Activated CD4-positive, alpha-beta T cell treated with anti-CD3 and anti-CD28 coated beads for 4 hours (primary cell): ENCODE results near the gene ANAPC5.
"Not testable (repeated sequence)": the region's sequence is repeated elsewhere in the genome, so short reads cannot be mapped to it uniquely, and the experiment has no call there.

ENCODE experiments used
- DNase-seq, 2 donors: peaks; one replicate each; pipeline ENCODE4 v3.0.0-alpha.2; 2020

The ANAPC5 gene

DNA sequence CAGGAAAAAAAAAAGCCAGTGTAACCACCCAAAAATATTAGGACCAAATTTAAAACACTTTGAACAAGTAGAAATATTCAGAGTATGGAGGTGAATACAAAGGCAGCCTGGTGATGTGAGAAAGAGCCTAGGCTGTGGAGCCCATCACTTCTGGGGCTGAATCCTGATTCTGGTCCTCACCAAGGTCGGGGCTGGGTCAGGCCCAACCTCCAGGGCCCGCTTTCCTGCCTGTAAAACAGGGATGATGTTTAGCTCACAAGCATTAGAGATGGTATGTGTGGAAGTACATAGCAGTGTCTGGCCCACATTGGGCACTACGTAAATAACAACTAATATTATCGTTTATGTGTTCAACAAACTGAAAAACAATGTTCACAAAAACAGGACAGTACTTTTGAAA, 47.9 kb downstream of the ANAPC5 start:
- DNase-seq: no peak

DNA sequence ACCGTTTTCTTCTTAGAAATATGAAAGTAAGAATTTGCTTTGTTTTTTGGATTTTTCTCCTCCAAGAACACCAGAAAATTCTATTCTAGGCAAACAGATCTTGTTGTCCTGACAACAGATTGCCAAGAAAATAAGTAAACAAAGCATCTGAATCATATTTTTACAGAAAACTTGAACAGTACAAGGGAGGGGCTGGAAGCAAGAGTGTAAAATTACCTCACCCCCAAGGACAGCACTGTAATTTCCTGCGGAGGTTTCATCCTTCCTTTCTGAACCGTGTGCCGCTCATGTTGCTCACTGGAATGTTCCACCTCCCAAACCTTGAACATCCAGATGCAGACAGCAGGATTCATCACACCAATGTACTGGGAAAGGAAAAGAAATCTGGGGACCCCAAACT, 50.3 kb downstream of the ANAPC5 start:
- no peak for DNase-seq

DNA sequence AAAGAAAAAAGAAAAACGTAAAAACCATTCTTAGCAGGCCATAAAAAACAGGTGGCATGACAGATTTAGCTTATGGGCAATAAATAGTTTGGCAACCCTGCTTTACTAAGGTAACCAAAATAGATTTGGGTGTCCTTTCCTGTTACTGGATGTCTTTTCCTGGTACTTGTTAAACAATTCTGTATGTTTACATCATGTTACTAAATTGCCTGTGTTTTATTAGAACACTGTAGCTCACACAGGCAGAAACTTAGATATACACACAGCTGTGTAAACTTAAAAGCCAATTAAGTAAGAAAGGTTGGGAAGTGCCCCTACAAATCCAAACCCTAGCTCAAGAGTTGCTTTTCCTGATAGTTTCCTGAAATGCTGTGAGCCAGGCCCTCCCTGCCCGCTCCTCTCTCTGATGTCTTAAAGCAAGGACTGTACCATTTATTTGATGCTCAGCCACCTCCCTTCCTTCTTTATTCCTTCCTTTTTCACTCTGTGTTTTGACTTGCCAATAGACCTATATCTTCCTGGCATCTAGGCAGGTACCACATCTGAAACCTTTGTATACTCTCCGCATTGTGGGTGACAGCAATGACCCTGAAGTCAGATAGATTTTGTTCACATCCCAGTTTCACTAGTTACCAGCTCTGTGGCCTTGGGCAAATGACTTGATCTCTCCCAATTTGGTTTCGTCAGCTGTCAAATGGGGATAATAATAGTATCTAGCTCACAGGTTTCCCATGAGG, 52.0 kb downstream of the ANAPC5 start:
- no peak for DNase-seq

DNA sequence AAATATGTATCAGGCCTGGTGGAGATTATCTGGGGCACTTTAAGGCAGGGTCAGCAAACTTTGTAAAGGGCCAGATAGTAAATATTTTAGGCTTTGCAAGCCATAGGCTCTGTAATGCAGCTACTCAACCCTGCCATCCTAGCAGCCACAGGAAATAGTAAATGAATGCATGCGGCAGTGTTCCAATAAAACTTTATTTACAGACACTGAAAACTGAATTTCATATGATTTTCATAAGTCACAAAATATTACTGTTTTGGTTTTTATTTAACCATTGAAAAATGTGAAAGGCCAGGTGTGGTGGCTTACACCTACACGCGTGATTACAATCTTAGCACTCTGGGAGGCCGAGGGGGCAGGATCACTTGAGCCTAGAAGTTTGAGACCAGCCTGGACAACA, 52.5 kb downstream of the ANAPC5 start:
- DNase-seq: no peak

DNA sequence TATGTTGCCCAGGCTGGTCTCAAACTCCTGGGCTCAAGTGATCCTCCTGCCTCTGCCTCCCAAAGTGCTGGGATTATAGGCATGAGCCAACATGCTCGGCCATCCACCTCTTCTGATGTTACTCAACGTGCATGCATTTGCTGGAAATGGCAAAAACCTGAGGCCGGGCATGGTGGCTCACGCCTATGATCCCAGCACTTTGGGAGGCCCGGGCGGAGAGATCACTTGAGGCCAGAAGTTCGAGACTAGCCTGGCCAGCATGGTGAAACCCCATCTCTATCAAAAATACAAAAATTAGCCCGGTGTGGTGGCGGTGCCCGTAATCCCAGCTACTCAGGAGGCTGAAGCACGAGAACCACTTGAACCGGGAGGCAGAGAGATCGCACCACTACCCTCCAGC, 53.8 kb downstream of the ANAPC5 start:
- DNase-seq: not testable (repeated sequence)

DNA sequence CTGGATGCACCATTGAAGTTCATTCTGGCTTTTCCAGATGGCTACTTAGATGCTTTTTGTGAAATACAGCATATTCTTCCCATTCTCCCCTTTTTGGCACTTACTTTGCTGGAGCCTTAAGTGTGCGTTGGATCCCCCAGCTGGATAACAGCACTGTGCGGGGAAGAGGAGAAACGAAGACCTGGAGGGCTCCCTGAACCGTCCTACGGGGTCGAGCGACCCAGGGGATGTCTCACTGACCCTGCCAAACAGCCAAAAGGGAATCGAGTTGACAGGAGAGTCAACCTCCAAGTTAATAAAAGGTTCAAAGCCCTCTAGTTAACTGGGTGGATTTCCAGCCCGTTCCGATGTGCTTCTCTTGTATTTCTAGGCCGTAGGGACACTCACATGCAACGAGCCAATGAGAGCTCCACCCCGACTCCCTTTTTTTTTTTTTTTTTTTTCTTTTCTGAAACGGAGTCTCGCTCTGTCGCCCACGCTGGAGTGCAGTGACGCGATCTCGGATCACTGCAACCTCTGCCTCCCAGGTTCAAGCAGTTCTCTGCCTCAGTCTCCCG, 54.7 kb downstream of the ANAPC5 start:
- DNase-seq: peak; percentile 54 to 61

DNA sequence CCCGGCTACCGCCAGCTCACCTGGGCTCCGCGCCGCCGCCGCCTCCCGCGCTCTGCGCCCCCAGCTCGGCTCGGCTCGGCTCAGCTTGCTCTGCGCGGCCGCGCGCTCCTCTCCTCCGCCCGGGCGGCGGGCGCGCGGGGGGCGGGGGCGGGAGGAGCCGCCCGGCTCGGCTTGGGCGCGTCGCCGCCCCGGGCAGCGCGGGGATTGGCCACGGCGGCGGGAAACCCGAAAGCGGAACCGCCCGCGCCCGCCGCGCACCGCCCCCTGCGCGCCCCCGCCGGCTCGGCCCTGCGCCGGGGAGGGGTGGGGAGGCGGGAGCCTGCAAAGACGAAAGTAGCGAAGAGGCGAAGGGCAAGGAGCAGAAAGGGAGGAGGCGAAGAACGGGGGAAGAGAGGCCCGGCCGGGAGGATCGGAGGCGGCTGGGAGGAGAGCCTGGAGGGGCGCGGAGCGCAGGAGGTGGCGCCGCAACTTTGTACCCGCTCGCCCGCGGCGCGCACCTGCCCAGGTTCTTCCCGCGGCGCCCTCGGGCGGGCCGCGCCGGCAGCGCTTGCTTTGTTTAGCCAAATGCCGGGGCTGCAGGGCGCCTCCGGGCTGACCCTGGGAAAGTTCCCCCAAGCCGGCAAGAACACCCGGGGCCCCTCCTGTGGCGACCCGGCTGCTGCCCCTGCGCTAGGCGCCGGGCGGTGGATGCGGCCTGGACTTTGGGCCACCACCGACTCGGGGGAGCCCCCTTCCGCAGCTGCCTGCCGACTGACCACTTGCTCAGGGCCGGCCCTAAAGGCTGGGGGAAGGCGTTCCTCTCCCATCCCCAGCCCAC, 55.4 kb downstream of the ANAPC5 start, which contains the start of gene CAMKK2:
Gene CAMKK2, minus strand, starts transcription at position 92 of the 817 bp plus-strand sequence. CDS start 22,183 bp downstream, outside the sequence.
- DNase-seq: peak; percentile 86 to 87

DNA sequence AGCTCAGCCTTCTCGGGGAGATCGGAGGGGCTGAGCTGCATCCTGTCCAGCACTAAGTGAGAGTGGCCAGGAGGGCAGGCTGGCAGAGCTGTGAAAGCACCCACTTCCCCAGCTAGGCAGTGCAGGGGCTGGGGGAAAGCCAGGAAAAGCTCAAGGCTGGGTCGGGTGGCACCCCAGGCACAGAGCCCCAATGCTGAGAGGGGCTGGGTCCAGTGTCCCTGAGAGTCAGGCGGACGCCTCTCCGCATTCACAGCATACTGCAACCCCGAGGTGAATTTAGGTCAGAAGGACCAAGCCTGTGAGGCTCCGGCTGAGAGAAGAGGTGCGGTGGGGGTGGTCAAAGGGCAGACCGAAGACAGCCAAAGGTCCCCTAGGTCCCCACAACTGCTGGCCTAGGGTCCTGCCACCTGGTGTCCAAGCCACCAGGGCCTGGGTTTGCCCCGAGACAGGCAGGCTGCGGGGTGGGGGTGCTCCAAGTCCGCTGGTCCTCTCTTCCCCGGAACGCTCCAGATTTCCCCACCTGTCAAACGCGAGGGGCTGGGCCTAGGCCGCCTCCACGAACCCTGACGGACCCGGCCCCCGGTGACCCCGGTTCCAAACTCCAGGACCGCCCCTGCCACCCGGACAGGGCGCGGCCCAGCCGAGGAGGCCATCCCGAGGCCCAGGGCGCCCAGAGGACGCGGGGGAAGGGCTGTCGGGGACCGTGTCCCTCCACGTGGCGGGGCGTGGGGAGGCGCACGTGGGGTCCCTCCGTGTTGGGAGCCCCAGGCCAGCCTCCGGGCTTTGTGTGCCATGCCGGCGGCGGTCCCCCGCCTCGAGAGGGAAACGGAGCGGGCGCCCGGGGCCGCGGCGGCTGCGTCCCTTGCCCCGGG, 56.2 kb downstream of the ANAPC5 start:
- DNase-seq: peak; percentile 14 to 62

DNA sequence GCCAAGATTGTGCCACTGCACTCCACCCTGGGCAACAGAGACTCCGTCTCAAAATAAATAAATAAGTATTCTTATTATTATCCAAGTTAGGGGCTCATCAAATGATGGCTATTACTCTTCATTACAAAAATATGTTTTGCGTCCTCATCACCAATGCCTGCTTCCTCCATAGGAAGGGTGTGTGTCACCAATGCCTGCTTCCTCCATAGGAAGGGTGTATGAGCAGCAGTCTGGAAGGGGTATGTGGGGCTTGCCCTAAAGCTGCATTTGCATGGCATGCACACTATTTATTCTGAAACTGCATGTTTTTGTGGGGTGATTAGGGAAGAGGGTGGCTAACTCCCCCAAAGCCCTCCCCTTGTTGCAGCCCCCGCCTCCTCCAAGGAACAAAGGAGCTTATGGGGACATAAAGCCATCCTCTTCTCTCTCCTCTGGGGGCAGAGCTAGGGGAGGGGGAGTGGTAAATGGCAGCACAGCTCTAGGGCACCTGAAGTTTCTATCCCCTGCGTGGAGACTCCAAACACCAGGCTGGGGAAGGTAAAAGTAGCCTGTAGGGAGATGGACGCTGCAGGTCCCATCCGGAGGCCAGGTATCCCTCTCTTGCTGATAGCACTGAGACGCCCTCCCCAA, 57.0 kb downstream of the ANAPC5 start:
- DNase-seq: peak in 1 of 2 donors; percentile 9

DNA sequence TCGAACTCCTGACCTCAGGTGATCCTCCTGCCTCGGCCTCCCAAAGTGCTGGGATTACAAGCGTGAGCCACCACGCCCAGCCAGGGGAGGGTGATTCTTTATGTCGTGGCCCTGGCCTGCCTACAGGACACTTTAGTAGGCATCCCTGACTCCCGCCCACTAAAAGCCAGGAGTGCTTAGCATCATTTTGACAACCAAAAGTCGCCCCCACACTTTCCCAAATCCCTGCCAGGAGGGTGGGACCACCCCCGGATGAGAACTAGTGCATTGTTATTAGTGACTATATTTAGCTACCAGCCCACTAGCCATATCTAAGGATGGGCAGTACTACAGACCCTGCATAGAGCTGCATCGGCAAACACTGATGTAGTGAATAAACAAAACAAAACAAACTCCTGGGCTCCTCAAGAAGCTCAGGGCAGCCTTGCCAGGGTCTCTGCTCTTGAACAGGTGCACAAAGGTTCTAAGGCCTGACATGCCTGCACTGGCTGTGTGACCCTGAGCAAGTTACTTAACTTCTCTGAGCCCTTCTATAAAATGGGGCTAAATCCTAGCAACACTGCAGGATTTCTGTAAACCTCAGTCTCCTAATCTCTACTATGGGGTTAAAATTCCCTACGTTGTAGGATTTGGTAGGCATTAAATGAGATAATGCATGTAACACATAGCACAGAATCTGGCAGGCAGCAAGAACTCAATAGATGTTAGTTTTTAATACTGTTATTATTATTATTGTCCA, 57.9 kb downstream of the ANAPC5 start:
- DNase-seq: no peak

DNA sequence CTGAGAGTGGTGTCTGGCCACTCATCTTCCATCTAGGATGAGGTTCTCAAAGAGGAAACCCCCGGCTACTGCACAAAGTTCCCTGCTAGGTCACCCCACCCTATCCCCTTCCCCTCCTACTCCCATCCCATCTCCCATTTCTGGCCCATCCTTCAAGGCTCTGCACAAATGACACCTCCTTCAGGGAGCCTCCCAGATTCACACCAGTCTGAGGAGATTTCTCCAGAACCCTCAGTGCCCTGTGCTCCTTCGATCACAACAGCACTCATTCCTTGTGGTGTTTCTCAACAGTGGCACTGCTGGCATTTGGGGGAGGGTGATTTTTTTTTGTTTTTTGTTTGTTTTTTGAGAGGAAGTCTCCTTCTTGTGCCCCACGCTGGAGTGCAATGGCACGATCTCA, 58.6 kb downstream of the ANAPC5 start:
- no peak for DNase-seq

DNA sequence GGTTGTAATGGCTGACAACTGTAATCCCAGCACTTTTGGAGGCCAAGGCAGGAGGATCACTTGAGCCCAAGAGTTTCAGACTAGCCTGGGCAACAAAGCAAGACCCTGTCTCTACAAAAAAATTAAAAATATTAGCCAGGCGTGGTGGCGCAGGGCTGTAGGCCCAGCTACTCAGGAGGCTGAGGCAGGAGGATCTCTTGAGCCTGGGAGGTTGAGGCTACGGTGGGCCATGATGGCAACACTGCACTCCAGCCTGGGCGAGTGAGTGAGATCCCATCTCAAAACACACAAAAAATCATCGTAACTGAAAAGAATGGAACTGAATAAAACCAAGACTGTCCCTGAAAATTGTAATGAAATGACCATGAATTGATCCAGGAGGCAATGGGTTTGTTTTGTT, 61.8 kb downstream of the ANAPC5 start:
- no peak for DNase-seq

DNA sequence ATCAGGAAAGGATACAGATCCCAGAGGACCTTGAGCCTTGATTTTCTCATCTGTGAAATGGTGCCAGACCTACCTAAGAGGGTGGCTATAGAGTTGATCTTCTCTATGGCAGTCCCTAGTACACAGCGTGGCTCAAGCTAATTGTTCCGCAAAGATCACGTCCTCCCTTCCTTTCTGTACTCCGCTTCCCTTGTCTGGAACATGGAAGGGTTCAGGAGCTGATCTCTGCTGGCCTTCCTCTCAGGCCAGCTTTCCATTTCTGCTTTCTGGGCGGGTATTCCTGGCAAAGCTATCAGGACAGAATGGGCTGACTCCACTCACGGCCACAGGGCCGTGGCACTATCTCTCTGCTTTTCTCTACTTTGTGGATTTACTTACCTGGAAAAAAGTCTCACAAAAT, 62.2 kb downstream of the ANAPC5 start:
- DNase-seq: no peak

DNA sequence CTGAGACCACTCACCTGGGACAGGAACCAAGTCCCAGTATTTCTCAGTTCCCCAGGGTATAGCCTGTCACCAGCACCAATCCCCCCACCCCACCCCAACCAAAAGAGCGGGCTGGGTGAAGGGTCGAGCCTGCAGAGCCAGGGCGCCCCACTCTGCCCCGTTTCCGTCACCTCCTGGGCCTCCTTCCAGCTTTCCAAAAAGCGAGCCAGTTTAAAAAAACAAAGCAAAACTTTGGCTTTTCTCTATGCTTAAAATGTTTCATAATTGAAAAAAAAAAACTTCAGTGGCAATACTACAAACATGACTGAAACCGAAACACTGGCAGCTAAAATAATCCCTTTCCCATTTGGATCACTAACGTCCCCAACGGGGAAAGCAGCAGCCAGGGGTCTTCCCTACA, 63.2 kb downstream of the ANAPC5 start:
- no peak for DNase-seq

DNA sequence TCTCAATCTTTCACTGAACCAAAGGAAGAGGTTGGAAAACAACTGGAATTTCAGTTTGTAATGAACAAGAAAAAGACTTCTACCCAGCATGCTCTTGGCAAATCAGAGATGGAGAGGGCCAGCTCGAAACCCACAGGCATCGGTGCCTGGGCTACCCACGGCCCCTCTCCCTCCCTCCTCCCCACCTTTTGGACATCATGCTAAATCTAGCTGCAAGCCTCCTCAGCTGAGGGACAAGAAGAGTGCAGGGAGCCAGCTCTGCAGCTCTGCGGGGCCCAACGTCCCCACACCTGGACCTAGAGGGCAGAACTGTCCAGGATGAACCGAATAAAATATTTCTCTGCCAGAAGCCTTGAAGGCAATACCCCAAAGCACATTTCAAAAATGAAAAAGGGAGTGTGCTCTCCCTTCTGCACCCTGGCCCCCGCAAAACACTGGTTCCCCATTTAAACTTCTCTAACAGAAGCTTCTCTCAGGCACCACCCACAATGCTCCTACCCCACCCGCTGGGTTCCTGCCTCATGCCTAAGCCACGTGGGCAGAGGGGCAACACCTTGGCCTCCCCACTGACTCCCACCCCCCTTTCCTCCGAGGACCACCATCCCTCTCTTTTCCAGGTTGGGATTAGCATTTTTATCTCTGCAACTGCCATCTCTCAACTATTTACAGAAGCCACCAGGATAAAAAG, 63.9 kb downstream of the ANAPC5 start:
- DNase-seq: no peak

DNA sequence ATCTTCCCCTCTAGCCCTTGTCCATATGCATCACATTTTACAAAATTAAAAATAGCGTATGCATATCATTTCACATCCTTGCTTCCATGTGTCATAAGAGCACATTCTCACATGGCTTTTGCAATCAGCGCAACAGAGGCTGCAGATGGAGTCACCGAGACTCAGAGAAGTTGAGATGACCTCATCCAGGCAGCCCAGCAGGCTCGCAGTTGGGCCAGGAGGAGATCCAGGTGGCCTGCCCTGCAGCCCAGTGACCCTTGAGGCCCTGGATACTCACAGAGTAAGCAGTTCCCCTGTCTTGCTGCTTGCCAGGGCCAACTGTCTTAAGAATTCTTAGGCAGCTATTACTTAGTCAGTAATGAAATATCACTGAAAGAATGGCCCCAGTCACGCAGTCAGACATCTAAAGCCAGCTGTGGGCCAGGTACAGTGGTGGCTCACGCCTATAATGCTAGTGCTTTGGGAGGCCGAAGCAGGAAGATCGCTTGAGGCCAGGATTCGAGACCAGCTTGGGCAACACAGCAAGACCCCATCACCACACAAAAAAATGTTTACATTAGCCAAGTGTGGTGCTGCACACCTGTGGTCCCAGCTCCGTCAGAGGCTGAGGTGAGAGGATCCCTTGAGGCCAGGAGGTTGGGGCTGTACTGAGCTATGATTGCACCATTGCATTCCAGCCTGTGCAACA, 64.8 kb downstream of the ANAPC5 start:
- no peak for DNase-seq

DNA sequence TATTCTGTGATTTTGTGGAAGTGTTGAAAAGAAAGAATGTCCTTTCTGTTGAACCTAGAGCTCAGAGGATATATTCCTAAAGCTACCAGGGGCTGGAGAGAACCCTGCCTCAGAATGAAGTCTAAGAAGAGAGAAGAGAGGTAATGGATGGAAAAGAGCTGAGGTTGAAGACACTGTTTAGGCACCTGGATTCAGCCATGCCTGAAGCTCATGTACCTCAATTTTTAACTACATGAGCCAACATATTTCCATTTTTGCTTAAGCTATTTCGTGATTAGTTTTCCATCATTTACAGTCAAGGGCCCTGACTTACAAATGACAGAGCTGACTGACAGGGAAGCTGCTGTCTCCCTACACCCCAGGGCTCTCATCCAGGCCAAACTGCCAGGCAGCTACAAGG, 66.4 kb downstream of the ANAPC5 start:
- no peak for DNase-seq

DNA sequence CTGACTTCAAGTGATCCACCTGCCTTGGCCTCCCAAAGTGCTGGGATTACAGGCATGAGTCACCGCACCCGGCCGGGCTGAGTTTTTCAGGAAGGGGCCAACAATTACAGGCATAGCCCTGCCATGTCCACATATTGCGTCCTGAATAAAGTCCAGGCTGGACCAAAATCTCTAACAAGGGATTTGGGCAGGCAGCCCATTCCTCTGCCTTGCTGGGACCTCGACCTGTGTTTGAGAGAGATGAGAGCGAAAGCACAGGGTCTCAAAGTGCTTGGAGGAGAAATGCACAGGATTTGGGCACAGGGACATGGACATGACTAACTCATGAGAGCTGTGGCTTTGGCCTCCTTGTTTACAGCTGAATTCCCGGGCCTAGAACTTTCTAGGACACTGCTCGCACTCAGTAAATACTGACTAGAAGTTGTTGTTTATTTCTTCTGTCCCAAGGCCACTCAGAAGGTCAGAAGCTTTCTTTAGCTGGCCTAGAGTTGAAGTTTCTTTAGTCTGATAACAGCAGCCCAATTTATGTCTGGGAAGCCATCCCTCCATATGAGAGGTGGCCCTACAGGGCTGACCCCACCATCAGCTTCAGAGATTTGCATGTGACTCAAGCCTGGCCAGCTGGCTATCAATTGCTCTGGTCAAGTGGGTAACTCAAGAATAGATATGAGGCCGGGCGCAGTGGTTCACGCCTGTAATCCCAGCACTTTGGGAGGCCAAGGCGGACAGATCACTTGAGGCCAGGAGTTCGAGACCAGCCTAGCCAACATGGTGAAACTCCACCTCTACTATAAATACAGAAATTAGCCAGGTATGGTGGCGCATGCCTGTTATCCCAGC, 67.4 kb downstream of the ANAPC5 start:
- no peak for DNase-seq

DNA sequence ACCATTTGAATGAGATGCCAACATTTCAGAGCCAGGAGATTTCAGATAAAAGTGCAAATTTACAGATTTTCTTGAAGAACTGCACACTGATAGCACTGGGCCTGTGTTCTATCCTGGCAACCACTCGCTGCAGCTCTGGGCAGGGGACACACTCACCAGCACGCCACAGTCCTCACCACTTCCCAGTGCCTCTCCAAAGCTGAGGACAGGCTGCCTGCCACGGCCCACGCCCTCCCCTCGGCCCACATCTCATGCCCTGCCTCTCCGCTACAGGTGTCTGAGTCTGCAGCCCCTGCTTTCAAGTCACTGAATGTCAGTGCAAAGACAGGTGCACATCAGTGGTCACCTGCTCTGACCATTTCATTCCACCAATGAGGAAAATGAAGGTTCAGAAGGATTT, 68.4 kb downstream of the ANAPC5 start:
- DNase-seq: no peak

DNA sequence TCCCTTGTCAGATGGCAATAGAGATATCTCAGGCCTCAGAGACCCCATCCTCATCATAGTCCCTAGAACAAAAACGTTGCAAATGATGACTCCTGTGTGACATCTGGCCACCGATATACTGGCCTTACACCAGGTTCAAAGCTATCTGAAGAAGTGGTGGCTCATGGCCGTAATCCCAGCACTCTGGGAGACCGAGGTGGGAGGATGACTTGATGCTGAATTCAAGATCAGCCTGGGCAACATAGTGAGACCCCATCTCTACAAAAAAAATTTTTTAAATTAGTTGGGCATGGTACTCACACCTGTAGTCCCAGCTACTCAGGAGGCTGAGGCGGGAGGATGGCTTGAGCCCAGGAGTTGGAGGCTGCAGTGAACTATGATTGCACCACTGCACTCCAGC, 68.8 kb downstream of the ANAPC5 start:
- DNase-seq: no peak
